Stimulated activated CD8-positive, alpha-beta memory T cell treated with anti-CD3 and anti-CD28 coated beads, Interleukin-12 subunit alpha, Interleukin-12 subunit beta, amount 100 ng/mL, for 24 hours (primary cell): ENCODE data around the gene U2SURP.
"Not testable (repeated sequence)": the region's sequence is repeated elsewhere in the genome, so short reads cannot be mapped to it uniquely, and the experiment has no call there.

Source experiments
- DNase-seq: peaks from one replicate; pipeline ENCODE4 v3.0.0-alpha.2; 2020; ENCODE audit errors: extremely low read depth

U2SURP gene

DNA sequence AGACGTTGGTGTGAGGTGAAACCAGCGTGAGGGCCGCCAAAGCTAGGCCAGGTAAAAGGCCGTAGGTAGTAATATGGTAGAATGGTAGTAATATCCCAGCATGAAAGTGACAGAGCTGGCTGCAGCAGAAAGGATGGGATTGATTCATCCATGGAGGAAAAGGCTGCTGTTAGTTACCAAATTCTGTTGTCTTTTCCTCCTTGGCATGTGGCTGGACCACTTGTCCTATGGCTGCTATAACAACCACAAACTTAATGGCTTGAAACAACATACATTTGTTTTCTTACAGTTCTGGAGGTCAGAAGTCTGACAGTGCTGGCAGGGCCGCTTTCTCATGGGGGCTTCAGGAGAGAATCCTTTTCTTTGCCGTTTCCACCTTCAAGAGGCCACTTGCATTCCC lies 70.4 kb downstream of the U2SURP start:
- no peak for DNase-seq

DNA sequence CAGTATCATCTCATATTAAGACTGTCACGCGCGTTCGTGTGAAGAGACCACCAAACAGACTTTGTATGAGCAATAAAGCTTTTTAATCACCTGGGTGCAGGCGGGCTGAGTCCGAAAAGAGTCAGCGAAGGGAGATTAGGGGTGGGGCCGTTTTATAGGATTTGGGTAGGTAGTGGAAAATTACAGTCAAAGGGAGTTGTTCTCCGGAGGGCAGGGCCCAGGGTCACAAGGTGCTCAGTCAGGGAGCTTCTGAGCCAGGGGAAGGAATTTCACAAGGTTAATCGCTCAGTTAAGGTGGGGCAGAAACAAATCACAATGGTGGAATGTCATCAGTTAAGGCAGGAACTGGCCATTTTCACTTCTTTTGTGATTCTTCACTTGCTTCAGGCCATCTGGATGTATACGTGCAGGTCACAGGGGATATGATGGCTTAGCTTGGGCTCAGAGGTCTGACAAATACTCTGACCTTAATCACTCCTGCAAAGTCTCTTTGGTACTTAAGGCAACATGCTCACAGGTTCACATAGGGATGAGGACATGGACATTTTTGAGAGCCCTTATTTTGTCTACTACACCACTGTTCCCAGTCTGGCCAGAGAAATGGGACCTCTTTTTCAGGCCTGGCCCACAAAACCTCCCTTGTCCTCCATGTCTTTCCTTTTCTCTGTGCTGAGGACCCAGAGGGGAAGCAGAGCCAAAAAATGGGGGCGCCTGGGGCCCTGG lies 71.1 kb downstream of the U2SURP start:
- DNase-seq: not testable (repeated sequence)

DNA sequence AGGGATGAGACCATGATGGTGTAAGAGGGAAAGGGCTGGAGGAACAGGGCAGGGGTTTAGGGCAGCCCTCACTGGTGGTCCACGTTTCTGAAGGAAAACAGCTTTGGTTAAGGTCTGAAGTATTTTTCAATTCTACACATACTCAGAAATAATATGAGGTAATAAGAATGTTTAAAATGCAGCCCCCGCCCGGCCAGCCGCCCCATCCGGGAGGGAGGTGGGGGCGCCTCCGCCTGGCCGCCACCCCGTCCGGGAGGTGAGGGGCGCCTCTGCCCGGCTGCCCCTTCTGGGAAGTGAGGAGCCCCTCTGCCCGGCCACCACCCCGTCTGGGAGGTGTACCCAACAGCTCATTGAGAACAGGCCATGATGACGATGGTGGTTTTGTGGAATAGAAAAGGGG lies 72.2 kb downstream of the U2SURP start:
- not testable (repeated sequence) for DNase-seq

- not testable (repeated sequence) for DNase-seq
Observed at GRCh38 chr3:143073983-143074382, 72.6 kb downstream of the U2SURP start.

DNA sequence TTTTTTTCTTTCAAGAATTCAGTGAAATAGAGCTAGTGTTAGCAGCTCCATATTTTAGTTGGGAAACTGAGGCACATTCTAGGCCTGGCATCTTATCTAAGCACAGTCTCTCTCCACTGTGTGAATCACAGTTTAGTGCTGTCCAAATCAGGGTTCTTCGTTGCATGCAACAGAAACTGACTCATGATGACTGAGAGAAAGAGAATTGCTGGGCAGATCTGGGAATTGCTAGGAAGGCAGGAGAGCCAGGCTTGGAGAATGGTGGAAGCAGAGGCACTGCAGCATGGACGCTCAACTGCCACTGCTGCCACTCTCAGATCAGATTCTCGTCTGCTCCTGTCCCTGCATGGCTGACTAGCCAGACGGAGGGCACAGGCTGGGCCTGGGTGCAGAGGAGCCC lies 77.5 kb downstream of the U2SURP start:
- no peak for DNase-seq

- no peak for DNase-seq
Observed at GRCh38 chr3:143080196-143080595, 78.8 kb downstream of the U2SURP start.

DNA sequence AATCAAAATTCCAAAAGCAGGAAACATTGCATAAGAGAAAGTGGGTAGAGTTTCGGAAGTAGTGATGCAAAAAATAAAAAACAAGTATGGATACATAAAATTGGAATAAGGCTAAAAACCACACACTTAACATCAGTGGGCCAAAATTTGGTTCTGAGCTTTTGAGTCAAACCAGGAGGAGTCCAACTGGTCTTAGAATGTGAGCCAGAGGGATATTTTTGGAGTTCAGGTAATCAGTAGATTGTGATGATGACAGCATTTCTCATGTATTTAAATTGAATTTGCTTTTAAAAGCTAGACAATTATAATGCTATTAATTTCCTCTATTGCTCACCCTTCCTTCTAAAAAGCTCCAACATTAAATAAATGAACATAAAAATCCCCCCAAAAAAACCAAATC lies 80.0 kb downstream of the U2SURP start:
- DNase-seq: no peak

- DNase-seq: no peak
Observed at GRCh38 chr3:143081844-143082778, 80.7 kb downstream of the U2SURP start.

GRCh38 chr3:143083781-143084180 lies 82.4 kb downstream of the U2SURP start:
- no peak for DNase-seq

DNA sequence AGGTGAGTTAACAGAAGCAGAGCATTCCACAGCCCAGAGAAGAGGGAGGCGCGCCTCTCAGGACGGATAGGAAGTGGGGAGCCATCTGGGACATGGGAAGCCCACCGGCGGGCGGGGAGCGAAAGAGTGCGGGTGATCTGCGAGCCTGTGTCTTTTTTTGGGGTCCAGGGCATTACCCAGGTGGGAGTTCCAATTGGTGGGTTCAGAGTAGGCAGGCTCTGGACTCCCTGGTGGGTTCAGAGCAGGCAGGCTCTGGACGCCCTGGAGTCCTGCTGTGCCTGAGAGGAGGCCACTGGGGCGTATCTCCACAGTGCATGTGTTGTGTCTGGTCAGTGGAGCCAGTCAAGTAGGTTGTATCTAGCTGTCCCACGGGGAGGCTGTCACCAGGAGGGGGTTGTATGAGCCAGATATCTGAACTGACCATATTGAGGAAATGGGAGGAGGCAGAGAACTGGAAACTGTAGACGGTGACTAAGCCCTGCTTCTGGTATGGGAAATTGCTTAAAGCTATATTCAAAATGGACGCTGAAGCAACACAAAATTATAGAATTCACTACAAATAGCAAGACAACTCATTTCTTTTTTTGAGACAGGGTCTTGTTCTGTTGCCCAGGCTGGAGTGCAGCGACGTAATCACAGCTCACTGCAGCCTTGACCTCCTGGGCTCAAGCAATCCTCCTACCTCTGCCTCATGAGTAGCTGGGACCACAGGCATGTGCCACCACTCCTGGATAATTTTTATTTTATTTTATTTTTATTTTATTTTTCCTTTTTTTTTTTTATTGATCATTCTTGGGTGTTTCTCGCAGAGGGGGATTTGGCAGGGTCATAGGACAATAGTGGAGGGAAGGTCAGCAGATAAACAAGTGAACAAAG lies 83.7 kb downstream of the U2SURP start:
- DNase-seq: no peak

- DNase-seq: no peak
Observed at GRCh38 chr3:143088835-143089234, 87.5 kb downstream of the U2SURP start.

GRCh38 chr3:143089965-143090364 lies 88.6 kb downstream of the U2SURP start:
- no peak for DNase-seq

DNA sequence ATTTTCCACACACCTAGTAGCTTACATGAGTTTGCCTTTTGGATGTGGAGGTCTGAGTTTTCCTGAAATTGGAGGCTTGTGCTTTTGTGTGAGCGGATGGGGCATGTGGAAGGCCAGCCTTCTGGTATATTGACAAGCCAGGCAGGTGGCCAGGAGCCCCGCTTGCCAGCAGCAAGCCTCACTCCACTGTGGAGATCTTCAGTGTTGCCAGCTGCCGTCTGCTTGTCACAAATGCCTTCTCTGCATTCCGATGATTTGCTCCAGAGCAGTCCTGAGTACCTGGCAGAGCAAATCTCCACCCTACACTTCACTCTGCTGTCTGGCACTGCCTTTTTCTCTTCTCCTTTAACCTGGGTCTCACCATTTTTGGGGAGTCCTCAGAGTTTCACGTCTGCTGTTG lies 89.1 kb downstream of the U2SURP start:
- DNase-seq: no peak

- no peak for DNase-seq
Observed at GRCh38 chr3:143090976-143091837, 89.8 kb downstream of the U2SURP start.

- no peak for DNase-seq
Observed at GRCh38 chr3:143092191-143092590, 90.8 kb downstream of the U2SURP start.

- DNase-seq: no peak
Observed at GRCh38 chr3:143095813-143096212, 94.4 kb downstream of the U2SURP start.

DNA sequence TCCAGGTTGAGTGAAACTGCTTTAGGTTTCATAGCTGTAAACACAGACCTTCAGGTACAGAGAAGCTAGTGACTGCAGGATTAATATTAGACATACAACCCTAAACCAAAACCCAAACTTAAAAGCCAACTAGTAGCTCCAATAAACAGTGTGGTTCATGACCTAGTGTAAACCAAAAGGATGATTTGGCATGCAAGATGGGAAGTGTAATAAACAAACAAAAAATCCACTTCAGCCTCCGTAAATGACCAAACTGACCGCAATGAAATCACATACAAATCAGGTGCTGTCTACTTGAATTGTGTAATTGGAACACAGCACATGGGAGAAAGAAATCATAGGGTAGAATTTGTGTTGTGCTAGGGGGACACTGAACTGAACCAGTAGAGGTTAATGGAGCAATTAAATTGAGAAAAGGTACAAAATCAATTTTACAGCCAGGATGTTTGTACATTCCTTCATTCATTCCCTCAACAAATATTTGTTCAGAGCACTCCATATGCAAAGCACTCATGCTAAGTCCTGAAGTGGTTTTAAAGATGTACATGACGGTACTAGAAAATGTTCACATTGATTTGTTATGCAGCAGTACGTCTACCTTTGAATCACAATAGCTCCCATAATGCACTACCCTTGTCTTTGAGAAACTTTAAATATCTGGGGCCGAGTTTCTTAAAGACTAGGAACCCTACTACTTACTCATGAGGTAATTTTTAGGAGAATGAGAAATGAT lies 96.8 kb downstream of the U2SURP start:
- no peak for DNase-seq

GRCh38 chr3:143099210-143099609 lies 97.8 kb downstream of the U2SURP start:
- no peak for DNase-seq

GRCh38 chr3:143099690-143100089 lies 98.3 kb downstream of the U2SURP start:
- no peak for DNase-seq

GRCh38 chr3:143100451-143100850 lies 99.1 kb downstream of the U2SURP start:
- no peak for DNase-seq
